WTC11 (cell line): ENCODE measurements around the gene C12orf75. TPM values are rescaled to one million over a fixed set of nuclear protein-coding genes. Genes with fewer than 3 reads are reported as not detected.

Source experiments
- ATAC-seq: fragments of 200-7000 bp; cut with Tn5 transposase; 2 replicates; pipeline ENCODE4 v1.10.0; 2021; ENCODE audit warnings: mild to moderate bottlenecking, moderate library complexity
- CTCF ChIA-PET: fragments of 300-600 bp; sonication (Branson Sonifier 250); formaldehyde crosslinking; loops from one replicate; lab custom pipeline; 2021; ENCODE audit warnings: antibody characterized with exemption; lab: Charles Lee
- POLR2A ChIA-PET: fragments of 350-600 bp; sonication (Branson Sonifier 250); formaldehyde crosslinking; loops from one replicate; lab custom pipeline; 2021; ENCODE audit warnings: antibody characterized with exemption; lab: Charles Lee
- DNase-seq: peaks from one replicate; pipeline ENCODE4 v3.0.0; 2021; ENCODE audit warnings: low spot score
- H3K27ac Mint-ChIP-seq: 2 replicates; pipeline ENCODE4 v1.8.0; 2021; ENCODE audit warnings: mixed read lengths
- H3K27me3 Mint-ChIP-seq: 2 replicates; pipeline ENCODE4 v1.8.0; 2021; ENCODE audit warnings: low read depth, mild to moderate bottlenecking, moderate library complexity, mixed read lengths
- H3K36me3 Mint-ChIP-seq: 2 replicates; pipeline ENCODE4 v1.8.0; 2021; ENCODE audit warnings: mixed read lengths
- H3K4me1 Mint-ChIP-seq: 2 replicates; pipeline ENCODE4 v1.8.0; 2022; ENCODE audit warnings: mixed read lengths
- H3K4me3 Mint-ChIP-seq: 2 replicates; pipeline ENCODE4 v1.8.0; 2021; ENCODE audit warnings: mild to moderate bottlenecking, moderate library complexity, mixed read lengths
- H3K9me3 Mint-ChIP-seq: 2 replicates; pipeline ENCODE4 v1.8.0; 2021; ENCODE audit warnings: mixed read lengths
- AR ChIP-seq: fragments of 250-450 bp; sonication (Bioruptor Pico); IDR thresholded peaks from 2 replicates; pipeline ENCODE4 v1.9.0; 2021; ENCODE audit warnings: mild to moderate bottlenecking
- ATF3 ChIP-seq: sonication (generic); formaldehyde crosslinking; conservative IDR thresholded peaks from 2 replicates; pipeline ENCODE4 v1.8.1; 2022; ENCODE audit warnings: mild to moderate bottlenecking, missing genetic modification reagents
- EMX1 ChIP-seq: fragments of 250-450 bp; sonication (Bioruptor Pico); IDR thresholded peaks from 2 replicates; pipeline ENCODE4 v1.8.0; 2021; ENCODE audit warnings: mild to moderate bottlenecking
- ETV6 ChIP-seq: sonication (generic); formaldehyde crosslinking; IDR thresholded peaks from 2 replicates; pipeline ENCODE4 v1.8.1; 2022; ENCODE audit warnings: mild to moderate bottlenecking, missing genetic modification reagents
- FOXP4 ChIP-seq: sonication (generic); formaldehyde crosslinking; IDR thresholded peaks from 2 replicates; pipeline ENCODE4 v1.8.0; 2022; ENCODE audit warnings: mild to moderate bottlenecking, missing genetic modification reagents
- GRHL2 ChIP-seq: fragments of 250-450 bp; sonication (Bioruptor Pico); IDR thresholded peaks from 2 replicates; pipeline ENCODE4 v1.8.0; 2022; ENCODE audit warnings: mild to moderate bottlenecking, moderate library complexity; ENCODE audit not compliant: insufficient replicate concordance, severe bottlenecking
- GTF2I ChIP-seq: fragments of 250-450 bp; sonication (Bioruptor Pico); conservative IDR thresholded peaks from 2 replicates; pipeline ENCODE4 v1.4.0; 2021; ENCODE audit warnings: mild to moderate bottlenecking
- HMGXB4 ChIP-seq: sonication (generic); formaldehyde crosslinking; IDR thresholded peaks from 2 replicates; pipeline ENCODE4 v1.8.1; 2023; ENCODE audit warnings: mild to moderate bottlenecking, moderate library complexity, missing genetic modification reagents
- KAT7 ChIP-seq: sonication (generic); formaldehyde crosslinking; IDR thresholded peaks from 2 replicates; pipeline ENCODE4 v1.8.1; 2023; ENCODE audit warnings: missing genetic modification reagents, mild to moderate bottlenecking, borderline replicate concordance
- MAX ChIP-seq: sonication (generic); formaldehyde crosslinking; IDR thresholded peaks from 2 replicates; pipeline ENCODE4 v1.8.0; 2022; ENCODE audit warnings: mild to moderate bottlenecking, missing genetic modification reagents
- MLX ChIP-seq: sonication (generic); formaldehyde crosslinking; IDR thresholded peaks from 2 replicates; pipeline ENCODE4 v1.8.1; 2023; ENCODE audit warnings: mild to moderate bottlenecking, missing genetic modification reagents, moderate library complexity
- OVOL2 ChIP-seq: fragments of 250-450 bp; sonication (Bioruptor Pico); IDR thresholded peaks from 2 replicates; pipeline ENCODE4 v1.9.0; 2021; ENCODE audit warnings: mild to moderate bottlenecking, borderline replicate concordance
- PRRX2 ChIP-seq: fragments of 250-450 bp; sonication (Bioruptor Pico); IDR thresholded peaks from 2 replicates; pipeline ENCODE4 v1.8.0; 2021; ENCODE audit warnings: mild to moderate bottlenecking
- RELA ChIP-seq: sonication (generic); formaldehyde crosslinking; IDR thresholded peaks from 2 replicates; pipeline ENCODE4 v1.8.1; 2022; ENCODE audit warnings: missing genetic modification reagents, mild to moderate bottlenecking, borderline replicate concordance
- TEAD1 ChIP-seq: sonication (generic); formaldehyde crosslinking; IDR thresholded peaks from 2 replicates; pipeline ENCODE4 v1.8.0; 2022; ENCODE audit warnings: mild to moderate bottlenecking, missing genetic modification reagents
- ZBTB43 ChIP-seq: sonication (generic); formaldehyde crosslinking; IDR thresholded peaks from 2 replicates; pipeline ENCODE4 v1.8.1; 2023; ENCODE audit warnings: mild to moderate bottlenecking, missing genetic modification reagents
- ZMAT4 ChIP-seq: fragments of 250-450 bp; sonication (Bioruptor Pico); IDR thresholded peaks from 2 replicates; pipeline ENCODE4 v1.9.0; 2021; ENCODE audit warnings: mild to moderate bottlenecking
- ZNF263 ChIP-seq: sonication (generic); formaldehyde crosslinking; IDR thresholded peaks from 2 replicates; pipeline ENCODE4 v1.8.1; 2022; ENCODE audit warnings: low read depth, mild to moderate bottlenecking, moderate library complexity, missing genetic modification reagents
- ZNF396 ChIP-seq: fragments of 250-450 bp; sonication (Bioruptor Pico); IDR thresholded peaks from 2 replicates; pipeline ENCODE4 v1.8.0; 2021; ENCODE audit warnings: mild to moderate bottlenecking, moderate library complexity, borderline replicate concordance
- ZNF416 ChIP-seq: fragments of 250-450 bp; sonication (Bioruptor Pico); IDR thresholded peaks from 2 replicates; pipeline ENCODE4 v1.9.0; 2021; ENCODE audit warnings: mild to moderate bottlenecking, inconsistent platforms
- ZNF512 ChIP-seq: sonication (generic); formaldehyde crosslinking; IDR thresholded peaks from 2 replicates; pipeline ENCODE4 v1.8.1; 2022; ENCODE audit warnings: missing genetic modification reagents, borderline replicate concordance
- total RNA-seq: library from RNA; stranded (reverse); gene quantifications from 3 replicates; pipeline ENCODE4 v1.2.3, GENCODE V29; 2021

Gene C12orf75
- total RNA-seq, 1 experiment from 2014 or later, result 25.5 TPM

GRCh38 chr12:105396983-105397382 lies 66.5 kb downstream of the C12orf75 start:
- ATAC-seq (no peak), DNase-seq (no peak)
- ChIA-PET CTCF (no interaction called here), POLR2A (no interaction called here)
- Mint-ChIP-seq H3K4me1 (no peaks in the 10 kb centered on the region), H3K9me3 (peaks cover 13% of the 10 kb centered on the region), H3K27ac (no peak overlapping the region), H3K4me3 (no peak overlapping the region), H3K36me3 (peaks cover 12% of the 10 kb centered on the region; the same call in 1 of the 2 replicates), H3K27me3 (no peaks in the 10 kb centered on the region)
- TF ChIP-seq ZNF396 (no peak), ZBTB43 (CRISPR knock-in tag) (no peak), HMGXB4 (CRISPR knock-in tag) (no peak), GTF2I (CRISPR knock-in tag) (no peak), GRHL2 (CRISPR knock-in tag) (no peak), ZNF263 (CRISPR knock-in tag) (no peak)

- CTCF ChIA-PET, result no interaction called here
- DNase-seq (no peak), ATAC-seq (no peak)
- Mint-ChIP-seq H3K9me3 (peaks cover 21% of the 10 kb centered on the region), H3K27ac (no peak overlapping the region), H3K36me3 (peaks cover 12% of the 10 kb centered on the region; the same call in 1 of the 2 replicates), H3K27me3 (no peaks in the 10 kb centered on the region), H3K4me3 (no peak overlapping the region), H3K4me1 (no peaks in the 10 kb centered on the region)
- POLR2A ChIA-PET, result no interaction called here
- TF ChIP-seq ZMAT4 (CRISPR knock-in tag) (no peak), GTF2I (CRISPR knock-in tag) (no peak), RELA (CRISPR knock-in tag) (no peak), MAX (CRISPR knock-in tag) (no peak), ZBTB43 (CRISPR knock-in tag) (no peak), OVOL2 (CRISPR knock-in tag) (no peak), TEAD1 (no peak), ZNF512 (CRISPR knock-in tag) (no peak), FOXP4 (CRISPR knock-in tag) (no peak), EMX1 (CRISPR knock-in tag) (no peak), ATF3 (CRISPR knock-in tag) (no peak), AR (no peak), ETV6 (CRISPR knock-in tag) (no peak), KAT7 (no peak), MLX (CRISPR knock-in tag) (no peak), ZNF416 (CRISPR knock-in tag) (no peak), PRRX2 (CRISPR knock-in tag) (no peak)
These were observed 68.4 kb downstream of the C12orf75 start for GRCh38 chr12:105398930-105399329.
